Panc1 (cell line): ENCODE data around the gene RAB4B. TPM values are rescaled to one million over a fixed set of nuclear protein-coding genes. Genes with fewer than 3 reads are reported as not detected.
A peak's percentile ranks its signal among the peaks of the same experiment; 100 is the strongest.

ENCODE experiments used
- ATAC-seq: fragments of 200-7000 bp; cut with Tn5 transposase; 2 replicates; pipeline ENCODE4 v1.9.1; 2020; ENCODE audit warnings: mild to moderate bottlenecking, moderate library complexity
- BruUV-seq: library from RNA; stranded (reverse); fragments of 400-500 nt; replicated peaks from 2 replicates; lab custom pipeline; 2021; lab: Mats Ljungman, UMichigan
- CTCF ChIA-PET: fragments of 300-600 bp; sonication (Branson Sonifier 250); formaldehyde crosslinking; loops from one replicate; lab custom pipeline; 2022; ENCODE audit warnings: antibody characterized with exemption; lab: Charles Lee
- POLR2A ChIA-PET: fragments of 300-600 bp; sonication (Branson Sonifier 250); formaldehyde crosslinking; loops from one replicate; lab custom pipeline; 2022; ENCODE audit warnings: antibody characterized with exemption; lab: Charles Lee
- DNase-seq: peaks from one replicate; pipeline ENCODE4 v3.0.0-alpha.2; 2010; ENCODE audit warnings: low read depth, low spot score
- H3K27ac ChIP-seq: 2 replicates; pipeline ENCODE4 v1.5.1; 2011; ENCODE audit warnings: mild to moderate bottlenecking, low read length, inconsistent platforms
- H3K27me3 ChIP-seq: fragments of 200-500 bp; sonication (Bioruptor generic); 2 replicates; pipeline ENCODE4 v1.6.0; 2014; ENCODE audit warnings: low read length, inconsistent platforms; ENCODE audit not compliant: control insufficient read depth, insufficient read depth
- H3K36me3 ChIP-seq: fragments of 200-500 bp; sonication (Bioruptor generic); 2 replicates; pipeline ENCODE4 v1.5.1; 2014; ENCODE audit warnings: inconsistent platforms, mild to moderate bottlenecking, low read length, moderate library complexity; ENCODE audit not compliant: control insufficient read depth, insufficient read depth
- H3K4me1 ChIP-seq: 2 replicates; pipeline ENCODE4 v1.5.1; 2011; ENCODE audit warnings: inconsistent platforms, mild to moderate bottlenecking, low read length, moderate library complexity; ENCODE audit not compliant: control insufficient read depth, insufficient read depth
- H3K4me3 ChIP-seq, 2 experiments: 2 replicates each; pipeline ENCODE4 v1.5.1; 2011 to 2012; ENCODE audit warnings: low read depth in 2 of 2, low read length in 2 of 2, mild to moderate bottlenecking in 2 of 2, inconsistent platforms in 1 of 2, moderate library complexity in 1 of 2
- H3K9me3 ChIP-seq: fragments of 200-500 bp; sonication (Bioruptor generic); 2 replicates; pipeline ENCODE4 v1.5.1; 2014; ENCODE audit warnings: low read depth, mild to moderate bottlenecking, inconsistent platforms, low read length, moderate library complexity; ENCODE audit not compliant: control insufficient read depth, insufficient read depth
- CTCF ChIP-seq: fragments of 450-650 bp; IDR thresholded peaks from 2 replicates; pipeline ENCODE4 v1.5.1; 2017; ENCODE audit warnings: mild to moderate bottlenecking
- POLR2AphosphoS5 ChIP-seq: IDR thresholded peaks from 2 replicates; pipeline ENCODE4 v1.6.1; 2012; ENCODE audit warnings: mild to moderate bottlenecking, low read depth, low read length, moderate library complexity
- REST ChIP-seq, 2 experiments: IDR thresholded peaks; 2 replicates each; pipeline ENCODE4 v1.6.1; 2011 to 2012; ENCODE audit warnings: low read depth in 2 of 2, control low read depth in 1 of 2, low read length in 1 of 2, mild to moderate bottlenecking in 1 of 2, moderate library complexity in 1 of 2; ENCODE audit not compliant: insufficient read depth in 1 of 2
- SIN3A ChIP-seq: IDR thresholded peaks from 2 replicates; pipeline ENCODE4 v1.6.1; 2012; ENCODE audit warnings: low read depth, mild to moderate bottlenecking, low read length, moderate library complexity, borderline replicate concordance; ENCODE audit not compliant: insufficient read depth
- TCF7L2 ChIP-seq: IDR thresholded peaks from 2 replicates; pipeline ENCODE4 v1.6.1; 2011; ENCODE audit warnings: mild to moderate bottlenecking, low read depth, low read length, inconsistent platforms
- in situ Hi-C: cut with HindIII; loops from 2 replicates; pipeline ENCODE4 v1.10.0; 2016; ENCODE audit warnings: low sequenced_read_pairs, low pct_unique_long_range_greater_than_20kb
- intact Hi-C: fragments of 100-400 bp; cut with micrococcal nuclease; formaldehyde crosslinking; loops from one replicate; pipeline ENCODE4 v1.10.0; 2022; ENCODE audit not compliant: unreplicated experiment
- total RNA-seq: library from RNA; stranded (reverse); gene quantifications from one replicate; pipeline ENCODE4 v1.2.1, GENCODE V29; 2021; ENCODE audit not compliant: unreplicated experiment

RAB4B gene
- total RNA-seq, 1 experiment from 2014 or later: 24.8 TPM

DNA sequence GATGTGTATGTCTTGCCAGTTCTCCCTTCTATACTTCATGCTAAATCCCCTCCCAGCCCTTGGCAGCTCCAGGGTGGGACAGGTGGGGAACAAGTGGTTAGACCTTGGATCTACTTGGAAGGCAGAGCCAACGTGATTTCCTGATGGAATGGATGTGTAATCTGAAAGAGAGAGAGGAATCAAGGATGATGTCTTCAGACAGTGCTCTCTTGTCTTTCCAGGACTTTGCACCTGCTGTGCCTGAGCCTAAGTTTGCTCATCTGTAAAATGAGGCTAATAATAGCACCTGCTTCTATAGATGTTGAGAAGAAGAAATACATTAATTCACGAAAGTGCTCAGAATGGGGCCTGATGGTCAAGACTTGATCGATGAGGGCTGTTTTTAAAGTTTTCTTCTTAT is 13.9 kb downstream of the RAB4B start:
- H3K27ac ChIP-seq: no peak overlapping the region
- ATAC-seq: no peak
- no peak for DNase-seq
- H3K4me3 ChIP-seq: no peak overlapping the region
- H3K4me1 ChIP-seq: no peaks in the 10 kb centered on the region
- no peaks in the 10 kb centered on the region for H3K9me3 ChIP-seq
- TF ChIP-seq REST (IDR thresholded peaks at IDR 0.05; ENCODE audit: insufficient read depth in 1 of 2, low read depth in 2 of 2, low read length in 1 of 2) (no peak), POLR2AphosphoS5 (no peak), CTCF (no peak), TCF7L2 (no peak), SIN3A (no peak)
- in situ Hi-C loops: no loop called here
- H3K36me3 ChIP-seq: no peaks in the 10 kb centered on the region
- no peaks in the 10 kb centered on the region for H3K27me3 ChIP-seq
- intact Hi-C loops: no loop called here
- ChIA-PET POLR2A (no interaction called here), CTCF (no interaction called here)
- BruUV-seq: no TSS peak

GRCh38 chr19:40797166-40797962 is 19.3 kb downstream of the RAB4B start:
- CTCF ChIA-PET: interaction anchor here (0.6 kb wide), 2 partner anchors 10 to 467 kb away, joined by 3 to 6 read pairs; no protein-coding TSS in a partner anchor

More at GRCh38 chr19:40797166-40797962, 19.3 kb downstream of the RAB4B start:
- Histone ChIP-seq H3K27me3 (no peaks in the 10 kb centered on the region), H3K4me3 (peak overlapping the region in 1 of 2 experiments; percentile 72; a peak in 2 of 4 replicates), H3K4me1 (peaks cover 16% of the 10 kb centered on the region), H3K9me3 (no peaks in the 10 kb centered on the region), H3K36me3 (peaks cover 2% of the 10 kb centered on the region; the same call in 1 of the 2 replicates), H3K27ac (peak overlapping the region; percentile 81)
- POLR2A ChIA-PET: interaction anchor here (0.6 kb wide), 1 partner anchor 66 kb away, joined by 10 read pairs; no protein-coding TSS in a partner anchor
- TF ChIP-seq SIN3A (no peak), TCF7L2 (no peak), POLR2AphosphoS5 (no peak), CTCF (no peak), REST (IDR thresholded peaks at IDR 0.05; ENCODE audit: insufficient read depth in 1 of 2, low read depth in 2 of 2, low read length in 1 of 2) (no peak)
- no peak for DNase-seq
- in situ Hi-C loops: no loop called here
- BruUV-seq: no TSS peak
- no peak for ATAC-seq
- intact Hi-C loops: no loop called here
